HUES6 (cell line): Measurements from ENCODE around the gene BICC1.

Experiments used
- H3K27ac ChIP-seq: 2 replicates; pipeline ENCODE4 v1.7.0; 2013; ENCODE audit warnings: low read depth, mild to moderate bottlenecking, low read length, inconsistent platforms
- H3K27me3 ChIP-seq: 2 replicates; pipeline ENCODE4 v1.6.1; 2013; ENCODE audit warnings: low read length; ENCODE audit not compliant: control insufficient read depth, insufficient read depth
- H3K36me3 ChIP-seq: 2 replicates; pipeline ENCODE4 v1.6.1; 2013; ENCODE audit warnings: low read length; ENCODE audit not compliant: control insufficient read depth, insufficient read depth
- H3K4me1 ChIP-seq: 2 replicates; pipeline ENCODE4 v1.6.1; 2013; ENCODE audit warnings: low read length; ENCODE audit not compliant: control insufficient read depth, insufficient read depth
- H3K4me3 ChIP-seq: 2 replicates; pipeline ENCODE4 v1.5.1; 2013; ENCODE audit warnings: low read depth, low read length
- H3K9ac ChIP-seq: one replicate; pipeline ENCODE4 v1.6.1; 2013; ENCODE audit warnings: mild to moderate bottlenecking, low read length
- H3K9me3 ChIP-seq: 2 replicates; pipeline ENCODE4 v1.6.1; 2013; ENCODE audit warnings: low read depth, low read length; ENCODE audit not compliant: control insufficient read depth, insufficient read depth

Gene BICC1

GRCh38 chr10:58480321-58480720 lies 32.4 kb upstream of the BICC1 start:
- Histone ChIP-seq H3K4me1 (peaks cover 17% of the 10 kb centered on the region), H3K36me3 (no peaks in the 10 kb centered on the region), H3K9ac (no peak overlapping the region), H3K27ac (no peak overlapping the region), H3K27me3 (no peaks in the 10 kb centered on the region), H3K9me3 (no peaks in the 10 kb centered on the region), H3K4me3 (no peak overlapping the region)

GRCh38 chr10:58481569-58482109 lies 31.0 kb upstream of the BICC1 start:
- no peak overlapping the region for H3K9ac ChIP-seq
- no peak overlapping the region for H3K4me3 ChIP-seq
- peaks cover 8% of the 10 kb centered on the region for H3K4me1 ChIP-seq
- no peaks in the 10 kb centered on the region for H3K27me3 ChIP-seq
- H3K36me3 ChIP-seq = no peaks in the 10 kb centered on the region
- H3K9me3 ChIP-seq = no peaks in the 10 kb centered on the region
- no peak overlapping the region for H3K27ac ChIP-seq

- H3K9me3 ChIP-seq = no peaks in the 10 kb centered on the region
- H3K36me3 ChIP-seq = no peaks in the 10 kb centered on the region
- H3K9ac ChIP-seq = no peak overlapping the region
- no peak overlapping the region for H3K27ac ChIP-seq
- H3K27me3 ChIP-seq = no peaks in the 10 kb centered on the region
- no peak overlapping the region for H3K4me3 ChIP-seq
- H3K4me1 ChIP-seq = no peaks in the 10 kb centered on the region
Observed at GRCh38 chr10:58486821-58487220, 25.9 kb upstream of the BICC1 start.

GRCh38 chr10:58488921-58489320 lies 23.8 kb upstream of the BICC1 start:
- no peak overlapping the region for H3K27ac ChIP-seq
- no peaks in the 10 kb centered on the region for H3K9me3 ChIP-seq
- no peaks in the 10 kb centered on the region for H3K4me1 ChIP-seq
- no peak overlapping the region for H3K9ac ChIP-seq
- H3K27me3 ChIP-seq = no peaks in the 10 kb centered on the region
- H3K4me3 ChIP-seq = no peak overlapping the region
- H3K36me3 ChIP-seq = no peaks in the 10 kb centered on the region

GRCh38 chr10:58502956-58503355 lies 9.7 kb upstream of the BICC1 start:
- Histone ChIP-seq H3K27ac (no peak overlapping the region), H3K4me1 (peaks cover 7% of the 10 kb centered on the region; the same call in 1 of the 2 replicates), H3K9ac (no peak overlapping the region), H3K36me3 (no peaks in the 10 kb centered on the region), H3K9me3 (no peaks in the 10 kb centered on the region), H3K4me3 (no peak overlapping the region), H3K27me3 (no peaks in the 10 kb centered on the region)

- no peak overlapping the region for H3K27ac ChIP-seq
- peaks cover 33% of the 10 kb centered on the region for H3K27me3 ChIP-seq
- no peak overlapping the region for H3K4me3 ChIP-seq
- no peak overlapping the region for H3K9ac ChIP-seq
- H3K4me1 ChIP-seq = peaks cover 11% of the 10 kb centered on the region
- no peaks in the 10 kb centered on the region for H3K9me3 ChIP-seq
- H3K36me3 ChIP-seq = no peaks in the 10 kb centered on the region
Observed at GRCh38 chr10:58508316-58508715, 4.4 kb upstream of the BICC1 start.

GRCh38 chr10:58511765-58512490 lies 744 bp upstream of the BICC1 start:
- Histone ChIP-seq H3K9me3 (no peaks in the 10 kb centered on the region), H3K4me1 (peaks cover 5% of the 10 kb centered on the region; the same call in 1 of the 2 replicates), H3K27ac (no peak overlapping the region), H3K27me3 (peaks cover 56% of the 10 kb centered on the region), H3K36me3 (no peaks in the 10 kb centered on the region), H3K4me3 (peak overlapping the region; percentile 89), H3K9ac (peak overlapping the region; percentile 28)

- Histone ChIP-seq H3K27ac (no peak overlapping the region), H3K4me1 (peaks cover 5% of the 10 kb centered on the region; the same call in 1 of the 2 replicates), H3K36me3 (no peaks in the 10 kb centered on the region), H3K9me3 (no peaks in the 10 kb centered on the region), H3K27me3 (peaks cover 56% of the 10 kb centered on the region), H3K9ac (peak overlapping the region; percentile 58), H3K4me3 (peak overlapping the region; percentile 89)
Observed at GRCh38 chr10:58513188-58514110, 777 bp downstream of the BICC1 start.

- Histone ChIP-seq H3K4me1 (peaks cover 5% of the 10 kb centered on the region; the same call in 1 of the 2 replicates), H3K36me3 (no peaks in the 10 kb centered on the region), H3K27ac (no peak overlapping the region), H3K4me3 (peak overlapping the region; percentile 89; the same call in 1 of the 2 replicates), H3K9ac (no peak overlapping the region), H3K9me3 (no peaks in the 10 kb centered on the region), H3K27me3 (peaks cover 53% of the 10 kb centered on the region)
Observed at GRCh38 chr10:58514111-58514770, 1.6 kb downstream of the BICC1 start.

- no peak overlapping the region for H3K27ac ChIP-seq
- no peaks in the 10 kb centered on the region for H3K9me3 ChIP-seq
- H3K4me3 ChIP-seq = no peak overlapping the region
- H3K36me3 ChIP-seq = no peaks in the 10 kb centered on the region
- peaks cover 5% of the 10 kb centered on the region; the same call in 1 of the 2 replicates for H3K4me1 ChIP-seq
- H3K27me3 ChIP-seq = peaks cover 47% of the 10 kb centered on the region
- no peak overlapping the region for H3K9ac ChIP-seq
Observed at GRCh38 chr10:58515291-58515941, 2.7 kb downstream of the BICC1 start.
